HG02840 (cell line): Measurements from ENCODE around the gene CTTN.
"Not testable (repeated sequence)": the region's sequence is repeated elsewhere in the genome, so short reads cannot be mapped to it uniquely, and the experiment has no call there.

Source experiments
- ATAC-seq: cut with Tn5 transposase; IDR thresholded peaks from one replicate; pipeline ENCODE4 v1.9.1; 2021; ENCODE audit warnings: mild to moderate bottlenecking, moderate library complexity, moderate number of reproducible peaks; ENCODE audit not compliant: unreplicated experiment, low FRiP score

The CTTN gene

GRCh38 chr11:70407814-70408213 lies 9.5 kb downstream of the CTTN start:
- ATAC-seq = no peak

GRCh38 chr11:70408326-70408725 lies 10.0 kb downstream of the CTTN start:
- not testable (repeated sequence) for ATAC-seq

GRCh38 chr11:70409437-70409836 lies 11.1 kb downstream of the CTTN start:
- ATAC-seq = no peak

- ATAC-seq = no peak
Observed at GRCh38 chr11:70409871-70410270, 11.5 kb downstream of the CTTN start.

- no peak for ATAC-seq
Observed at GRCh38 chr11:70410276-70411205, 12.2 kb downstream of the CTTN start.

GRCh38 chr11:70411713-70412452 lies 13.6 kb downstream of the CTTN start:
- no peak for ATAC-seq

GRCh38 chr11:70413151-70413550 lies 14.8 kb downstream of the CTTN start:
- no peak for ATAC-seq

GRCh38 chr11:70414341-70415100 lies 16.2 kb downstream of the CTTN start:
- ATAC-seq = no peak

- no peak for ATAC-seq
Observed at GRCh38 chr11:70415191-70415590, 16.9 kb downstream of the CTTN start.

- no peak for ATAC-seq
Observed at GRCh38 chr11:70415642-70416395, 17.5 kb downstream of the CTTN start.

GRCh38 chr11:70416881-70417280 lies 18.6 kb downstream of the CTTN start:
- ATAC-seq = no peak

GRCh38 chr11:70418130-70418529 lies 19.8 kb downstream of the CTTN start:
- no peak for ATAC-seq

- no peak for ATAC-seq
Observed at GRCh38 chr11:70419307-70420007, 21.1 kb downstream of the CTTN start.

GRCh38 chr11:70420008-70420464 lies 21.7 kb downstream of the CTTN start:
- ATAC-seq = no peak

- no peak for ATAC-seq
Observed at GRCh38 chr11:70420496-70420895, 22.2 kb downstream of the CTTN start.

- no peak for ATAC-seq
Observed at GRCh38 chr11:70421123-70421522, 22.8 kb downstream of the CTTN start.

- no peak for ATAC-seq
Observed at GRCh38 chr11:70422692-70423522, 24.6 kb downstream of the CTTN start.
